Medulla oblongata (tissue), 1 donor: ENCODE results near the gene UHRF1.
A peak's percentile ranks its signal among the peaks of the same experiment; 100 is the strongest.

Experiments used
- DNase-seq: peaks from one replicate; pipeline ENCODE4 v3.0.0-alpha.2; 2015; ENCODE audit errors: extremely low spot score

The UHRF1 gene

DNA sequence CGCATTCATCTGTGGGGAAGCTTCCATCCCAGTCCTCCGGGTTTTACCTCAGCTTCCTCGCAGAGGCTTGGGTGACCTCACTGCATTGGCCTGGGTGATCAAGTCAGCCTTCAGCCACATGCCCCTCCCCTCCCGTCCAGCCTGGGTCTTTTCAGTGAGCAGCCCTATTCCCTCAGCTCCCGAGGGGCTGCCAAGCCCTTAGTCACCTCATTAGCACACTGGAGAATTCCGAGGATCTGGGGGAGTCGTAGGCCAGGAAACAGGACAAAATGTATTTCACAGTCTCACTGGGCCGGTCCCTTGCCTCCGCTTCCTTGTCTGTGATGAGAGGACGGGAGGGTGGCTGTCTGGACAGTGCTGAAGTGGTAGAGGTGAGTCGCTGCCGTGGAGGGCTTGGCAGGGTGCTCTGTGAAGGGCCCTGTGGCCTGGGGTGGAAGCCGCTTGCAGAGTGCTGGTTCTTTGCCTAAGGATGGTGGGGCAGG, 79.5 kb downstream of the UHRF1 start:
- DNase-seq, result peak; percentile 62

DNA sequence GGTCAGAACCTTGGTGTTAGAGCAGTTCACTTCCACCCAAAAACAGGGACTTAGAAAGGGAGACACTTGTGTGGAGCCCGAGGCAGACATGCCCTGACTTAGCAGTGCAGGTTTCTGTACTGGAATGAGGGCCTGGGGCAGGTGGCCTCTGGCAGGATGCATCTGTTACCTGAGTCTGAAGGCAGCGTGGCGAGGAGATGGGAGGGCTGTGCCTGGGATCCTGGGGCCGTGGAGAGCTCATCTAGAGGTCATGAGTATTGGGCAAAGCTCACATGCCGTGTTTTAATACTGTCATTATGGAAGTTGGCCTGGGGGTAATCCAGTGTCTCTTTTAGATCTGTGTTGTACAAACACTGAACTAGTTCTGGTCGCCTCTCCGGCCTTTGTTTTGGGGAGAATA, 81.0 kb downstream of the UHRF1 start:
- no peak for DNase-seq

DNA sequence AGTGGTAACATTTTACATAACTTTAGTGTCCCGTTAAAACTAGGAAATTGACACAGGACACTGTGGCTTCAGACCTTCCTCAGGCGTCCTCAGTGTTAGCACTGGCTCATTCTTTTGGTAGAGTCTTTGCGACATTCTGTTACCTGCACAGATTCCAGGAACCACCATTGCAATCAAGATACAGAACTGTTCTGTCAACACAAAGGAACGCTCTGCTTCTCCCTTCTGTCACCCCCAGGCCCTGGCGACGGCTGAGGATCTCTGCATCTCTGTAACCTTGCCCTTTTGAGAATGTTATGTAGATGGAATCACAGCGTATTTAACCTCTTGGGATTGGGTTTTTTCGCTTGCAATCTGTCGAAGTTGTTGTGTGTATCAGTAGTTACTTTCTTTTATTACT, 82.2 kb downstream of the UHRF1 start:
- DNase-seq, result no peak

DNA sequence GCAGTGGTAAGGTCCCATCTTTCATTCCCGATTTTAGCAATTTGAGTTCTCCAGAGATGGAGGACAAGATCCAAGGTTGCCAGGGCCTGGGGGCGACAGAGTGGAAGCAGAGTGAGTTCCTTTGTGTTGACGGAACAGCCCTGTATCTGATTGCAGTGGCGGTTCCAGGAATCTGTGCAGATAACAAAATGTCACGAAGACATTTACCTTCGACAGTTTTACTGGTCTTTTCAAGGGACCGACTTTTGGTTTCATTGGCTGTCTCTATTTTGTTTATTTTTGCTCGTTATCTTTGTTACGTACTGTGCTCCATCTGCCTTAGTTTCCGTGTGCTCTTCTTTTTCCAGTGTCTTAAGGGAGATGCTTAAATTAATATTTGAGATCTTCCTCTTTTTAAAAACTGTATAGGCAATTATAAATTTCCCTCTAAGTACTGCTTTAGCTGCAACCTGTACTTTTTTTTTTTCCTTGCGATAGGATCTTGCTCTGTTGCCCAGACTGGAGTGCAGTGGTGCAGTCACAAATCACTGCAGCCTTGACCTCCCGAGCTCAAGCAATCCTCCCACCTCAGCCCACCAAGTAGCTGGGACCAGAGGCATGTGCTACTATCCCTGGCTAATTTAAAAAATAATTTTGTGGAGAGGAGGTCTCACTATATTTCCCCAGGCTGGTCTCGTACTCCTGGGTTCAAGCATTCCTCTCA, 82.8 kb downstream of the UHRF1 start:
- DNase-seq, result no peak

DNA sequence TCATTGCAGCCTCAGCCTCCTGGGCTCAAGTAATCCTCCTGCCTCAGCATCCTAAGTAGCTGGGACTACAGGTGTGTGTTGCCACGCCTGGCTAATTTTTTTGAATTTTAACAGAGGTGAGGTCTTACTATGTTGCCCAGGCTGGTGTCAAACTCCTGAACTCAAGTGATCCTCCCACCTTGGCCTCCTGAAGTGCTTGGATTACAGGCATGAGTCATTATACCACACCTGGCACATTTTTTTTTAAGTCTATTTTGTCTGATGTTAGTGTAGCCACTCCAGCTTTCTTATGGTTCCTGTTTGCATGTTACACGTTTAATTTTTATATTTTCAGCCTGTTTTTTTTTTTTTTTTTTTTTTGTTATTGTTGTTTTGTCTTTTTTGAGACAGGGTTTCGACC, 84.4 kb downstream of the UHRF1 start:
- DNase-seq, result no peak

DNA sequence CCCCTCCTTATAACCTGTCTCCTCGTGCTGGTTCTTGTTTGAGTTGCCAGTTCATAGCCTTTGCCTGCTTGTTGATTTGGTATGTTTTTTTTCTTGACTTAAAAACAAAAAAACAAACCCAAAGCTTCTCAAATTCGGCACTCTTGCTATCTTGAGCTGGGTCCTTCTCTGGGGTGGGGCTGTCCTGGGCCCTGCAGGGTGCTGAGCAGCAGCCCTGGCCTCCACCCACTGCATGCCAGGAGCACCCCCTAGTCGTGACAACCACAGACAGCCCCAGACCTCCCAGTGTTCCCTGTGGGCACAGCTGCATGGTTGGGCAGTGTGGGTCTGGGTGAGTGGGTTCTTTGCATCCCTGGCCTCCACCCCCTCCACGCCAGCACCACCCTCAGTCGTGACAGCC, 87.4 kb downstream of the UHRF1 start:
- DNase-seq, result no peak

DNA sequence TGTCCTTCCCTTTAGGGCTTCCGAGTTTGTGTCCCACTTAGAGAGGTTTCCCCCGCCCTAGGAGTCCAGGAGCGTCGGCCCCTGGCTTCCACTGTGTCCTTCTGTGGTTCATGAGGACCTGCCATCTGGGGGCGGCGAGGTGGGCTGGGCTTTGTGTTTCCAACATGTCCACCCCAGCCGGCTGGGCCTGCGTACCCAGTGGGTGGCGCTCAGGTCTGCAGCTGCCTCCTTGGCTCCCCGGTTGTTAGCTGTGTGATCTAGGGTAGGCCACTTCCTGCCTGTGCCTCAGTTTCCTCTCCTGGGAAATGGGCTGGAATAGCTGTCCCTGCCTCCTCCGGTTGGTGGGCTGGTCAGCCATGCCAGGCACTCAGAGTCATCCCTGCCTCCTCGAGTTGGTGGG, 88.0 kb downstream of the UHRF1 start:
- no peak for DNase-seq

DNA sequence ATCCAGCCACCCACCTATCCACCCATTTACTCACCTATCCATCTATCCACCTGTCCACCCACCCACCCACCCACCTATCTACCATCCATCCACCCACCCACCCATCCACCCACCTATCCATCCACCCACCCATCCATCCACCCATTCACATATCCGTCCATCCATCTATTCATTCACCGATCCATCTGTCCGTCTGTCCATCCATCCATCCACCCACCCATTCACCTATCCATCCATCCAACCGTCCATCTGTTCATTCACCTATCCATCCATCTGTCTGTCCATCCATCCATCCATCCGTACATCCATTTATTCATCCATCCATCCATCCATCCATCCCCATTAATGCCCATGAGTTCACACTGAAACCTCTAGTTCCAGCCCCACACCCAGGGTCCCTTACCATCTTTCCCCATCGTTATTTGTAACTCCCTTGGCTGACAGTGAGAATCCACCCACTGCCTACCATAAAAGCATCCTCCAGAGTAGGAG, 90.9 kb downstream of the UHRF1 start:
- no peak for DNase-seq

DNA sequence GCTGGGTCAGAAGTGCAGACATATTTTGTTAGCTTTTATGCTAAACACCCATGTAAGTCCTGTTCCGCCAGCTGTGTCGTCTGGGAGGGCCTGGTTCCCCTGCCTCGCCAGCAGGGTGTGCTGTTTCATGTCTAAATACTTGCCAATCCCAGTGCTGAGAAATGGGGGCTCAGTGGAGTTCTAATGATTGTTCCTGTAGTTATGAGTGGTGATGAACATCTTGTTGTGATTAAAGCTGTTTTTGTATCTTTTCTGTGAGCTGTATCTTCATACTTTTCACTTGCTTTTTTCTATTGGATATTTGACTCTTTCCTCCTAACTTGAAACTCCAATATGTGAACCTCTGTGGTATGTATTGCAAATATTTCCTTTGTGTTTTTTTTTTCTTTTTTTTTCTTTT, 92.3 kb downstream of the UHRF1 start:
- peak; percentile 30 for DNase-seq

DNA sequence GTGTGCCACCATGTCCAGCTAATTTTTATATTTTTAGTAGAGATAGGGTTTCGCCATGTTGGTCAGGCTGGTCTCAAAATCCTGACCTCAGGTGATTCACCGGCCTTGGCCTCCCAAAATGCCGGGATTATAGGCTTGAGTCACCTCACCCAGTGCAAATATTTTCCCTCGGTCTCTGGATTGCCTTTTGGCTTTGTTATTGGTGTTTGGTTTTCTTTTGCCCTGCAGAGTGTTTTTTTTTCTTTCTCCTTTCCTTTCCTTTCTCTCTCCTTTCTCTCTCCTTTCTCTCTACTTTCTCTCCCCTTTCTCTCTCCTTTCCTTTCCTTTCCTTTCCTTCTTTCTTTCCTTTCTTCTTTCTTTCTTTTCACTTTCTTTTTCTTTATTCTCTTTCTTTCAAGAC, 92.8 kb downstream of the UHRF1 start:
- DNase-seq, result no peak

DNA sequence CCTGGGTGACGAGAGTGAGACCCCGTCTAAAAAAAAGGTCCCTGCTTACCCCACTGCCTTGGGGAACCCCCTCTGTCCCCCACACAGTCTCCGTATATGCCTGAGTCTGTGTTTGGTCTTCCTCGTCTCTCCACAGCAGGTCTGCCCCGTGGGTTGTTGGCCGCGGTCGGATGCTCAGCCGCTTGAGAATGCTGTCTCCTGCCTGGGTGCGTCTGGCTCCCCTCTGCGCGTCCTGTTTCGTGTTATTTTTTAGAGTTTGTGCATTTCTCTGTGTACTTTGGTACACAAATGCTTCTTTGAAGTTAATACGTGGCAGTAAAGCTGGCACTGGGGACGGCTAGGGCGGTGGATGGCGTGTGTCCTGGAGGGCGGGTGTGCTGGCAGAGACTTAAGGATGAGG, 94.5 kb downstream of the UHRF1 start:
- DNase-seq, result no peak

DNA sequence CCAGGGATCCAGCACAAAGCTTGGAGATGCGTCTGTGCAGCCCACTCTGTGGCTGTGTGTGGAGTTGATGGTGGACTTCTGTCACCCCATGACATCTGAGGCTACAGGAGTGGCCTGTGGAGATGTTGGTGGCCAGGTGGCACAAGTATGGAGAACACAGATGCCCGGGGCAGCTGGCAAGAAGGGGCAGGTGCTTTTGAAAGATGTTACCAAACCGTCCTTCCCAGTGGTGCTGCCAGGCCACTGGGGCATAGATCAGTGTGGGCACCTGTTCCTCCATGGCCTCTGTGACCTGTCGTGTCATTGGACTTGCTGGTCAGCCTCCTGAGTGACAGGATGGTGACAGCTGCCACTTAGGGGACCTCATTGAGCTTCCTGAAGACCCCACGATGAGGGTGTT, 95.8 kb downstream of the UHRF1 start:
- no peak for DNase-seq

DNA sequence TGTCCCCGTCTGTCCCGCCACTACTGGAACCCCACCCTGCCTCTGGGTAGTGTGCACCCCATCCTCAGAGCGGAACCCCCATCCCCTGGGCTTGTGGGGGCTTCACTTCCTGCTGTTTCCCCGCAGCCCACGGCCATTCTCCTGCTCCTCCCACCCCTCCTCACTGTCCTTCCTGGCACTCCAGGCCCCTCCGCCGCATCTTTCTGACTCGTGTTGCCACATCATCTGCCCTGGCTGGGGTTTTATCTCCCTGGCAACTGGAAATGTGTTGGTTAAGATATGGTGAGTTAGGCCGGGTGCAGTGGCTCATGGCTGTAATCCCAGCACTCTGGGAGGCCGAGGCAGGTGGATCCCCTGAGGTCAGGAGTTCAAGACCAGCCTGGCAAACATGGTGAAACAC, 96.9 kb downstream of the UHRF1 start:
- no peak for DNase-seq

DNA sequence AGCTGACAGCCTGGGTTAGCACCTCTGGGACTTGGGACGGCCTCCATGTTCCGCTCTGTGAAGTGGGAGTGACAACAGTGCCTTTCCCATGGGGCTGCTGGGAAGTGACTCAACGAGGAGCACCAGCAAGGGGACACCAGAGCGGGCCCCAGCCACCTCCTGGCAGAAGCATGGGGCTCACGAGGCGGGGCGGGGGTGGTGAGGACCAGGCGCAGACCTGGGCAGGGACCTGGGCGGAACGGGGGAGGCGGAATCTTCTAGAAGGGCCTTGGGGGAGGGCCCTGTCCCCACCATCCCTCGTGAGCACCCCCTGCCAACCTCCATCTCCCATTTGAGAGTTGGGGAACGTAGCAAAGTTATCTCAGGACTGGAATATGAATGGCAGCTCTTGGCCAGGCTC, 97.5 kb downstream of the UHRF1 start:
- DNase-seq, result no peak
